ENCODE data around the gene DAAM1. TPM values are rescaled to one million over a fixed set of nuclear protein-coding genes. Genes with fewer than 3 reads are reported as not detected.

The DAAM1 gene
- total RNA-seq, 2 donors from 2014 or later, result 61.4 to 67.0 TPM

GRCh38 chr14:59313658-59314608 lies 125.5 kb downstream of the DAAM1 start:
- H3K36me3 ChIP-seq, result no peaks in the 10 kb centered on the region
- no peak overlapping the region for H3K4me3 ChIP-seq
- H3K27me3 ChIP-seq, result no peaks in the 10 kb centered on the region
- no peaks in the 10 kb centered on the region for H3K9me3 ChIP-seq
- no peak for DNase-seq (ENCODE audit: low spot score)
- peaks cover 0 to 81% of the 10 kb centered on the region in 2 donors for H3K4me1 ChIP-seq
- peak overlapping the region; percentile 33 to 40 for H3K27ac ChIP-seq
- TF ChIP-seq CTCF (IDR thresholded peaks at IDR 0.05), result no peak

GRCh38 chr14:59314953-59315599 lies 126.6 kb downstream of the DAAM1 start:
- Histone ChIP-seq H3K27me3 (no peaks in the 10 kb centered on the region), H3K4me3 (no peak overlapping the region), H3K36me3 (no peaks in the 10 kb centered on the region), H3K9me3 (no peaks in the 10 kb centered on the region), H3K27ac (no peak overlapping the region), H3K4me1 (peaks cover 0 to 85% of the 10 kb centered on the region in 2 donors)
- no peak for TF ChIP-seq CTCF (IDR thresholded peaks at IDR 0.05)
- no peak for DNase-seq (ENCODE audit: low spot score)

DNA sequence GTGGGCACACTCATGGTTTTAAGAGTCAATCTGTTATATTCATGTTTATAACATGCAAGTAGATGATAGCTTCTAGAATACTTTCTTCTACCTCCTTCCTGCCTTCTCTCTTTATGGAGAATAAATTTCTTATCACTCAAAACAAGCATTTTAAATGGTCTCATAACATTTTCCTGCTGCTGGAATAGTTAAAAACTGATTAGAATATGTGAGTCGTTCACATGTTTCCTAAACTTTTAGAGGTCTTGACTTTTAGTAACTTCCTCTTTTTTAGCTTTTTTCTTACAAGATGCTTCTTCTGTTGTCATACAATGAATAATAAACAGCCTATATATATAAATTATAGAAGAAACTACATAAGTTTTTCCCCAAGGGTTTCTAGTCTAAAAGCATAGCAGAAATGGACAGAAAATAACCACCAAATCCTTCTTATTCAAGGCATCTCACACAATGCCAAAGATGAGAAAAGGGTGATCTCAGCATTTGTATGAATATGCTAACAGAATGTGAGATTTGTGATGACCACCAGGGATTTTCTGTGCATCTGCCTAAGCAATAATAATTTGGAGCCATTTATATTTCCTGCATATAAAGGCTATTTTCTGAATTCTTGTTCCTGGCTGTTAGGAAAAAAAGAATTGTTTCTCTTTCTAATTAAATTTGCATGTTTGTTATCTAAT lies 127.8 kb downstream of the DAAM1 start:
- Histone ChIP-seq H3K4me3 (no peak overlapping the region), H3K27me3 (no peaks in the 10 kb centered on the region), H3K9me3 (no peaks in the 10 kb centered on the region), H3K27ac (peak overlapping the region; percentile 31 to 86), H3K4me1 (peaks cover 0 to 88% of the 10 kb centered on the region in 2 donors), H3K36me3 (no peaks in the 10 kb centered on the region)
- no peak for DNase-seq (ENCODE audit: low spot score)
- no peak for TF ChIP-seq CTCF (IDR thresholded peaks at IDR 0.05)

DNA sequence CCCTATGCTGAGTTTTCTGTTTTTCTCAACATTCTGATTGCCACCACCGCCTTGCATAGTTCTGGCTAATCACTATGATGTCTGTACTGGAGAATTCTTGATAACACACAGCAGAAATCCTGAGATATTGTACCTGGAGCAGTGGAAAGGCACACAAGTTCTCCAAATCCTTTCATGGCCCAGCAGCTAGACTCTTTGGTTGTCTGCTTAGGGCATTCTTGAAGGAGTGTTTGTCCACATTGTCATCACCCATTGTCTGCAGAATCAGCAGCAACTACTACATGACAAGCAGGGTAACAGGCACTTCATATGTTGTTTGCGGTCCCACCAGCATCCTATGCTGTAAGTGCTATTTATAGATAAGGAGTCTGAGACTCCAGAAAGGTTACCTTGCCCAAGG lies 128.9 kb downstream of the DAAM1 start:
- no peak for TF ChIP-seq CTCF (IDR thresholded peaks at IDR 0.05)
- Histone ChIP-seq H3K27ac (peak overlapping the region; percentile 72 to 86), H3K4me1 (peaks cover 0 to 97% of the 10 kb centered on the region in 2 donors), H3K27me3 (no peaks in the 10 kb centered on the region), H3K36me3 (no peaks in the 10 kb centered on the region), H3K4me3 (no peak overlapping the region), H3K9me3 (no peaks in the 10 kb centered on the region)
- no peak for DNase-seq (ENCODE audit: low spot score)

GRCh38 chr14:59317798-59318505 lies 129.5 kb downstream of the DAAM1 start:
- Histone ChIP-seq H3K27ac (peak overlapping the region; percentile 72 to 86), H3K4me1 (peaks cover 0 to 93% of the 10 kb centered on the region in 2 donors), H3K36me3 (peaks cover 4% of the 10 kb centered on the region), H3K4me3 (no peak overlapping the region), H3K27me3 (no peaks in the 10 kb centered on the region), H3K9me3 (no peaks in the 10 kb centered on the region)
- no peak for TF ChIP-seq CTCF (IDR thresholded peaks at IDR 0.05)
- no peak for DNase-seq (ENCODE audit: low spot score)

All from right atrium auricular region (tissue), 2 donors.